ENCODE results near the gene APOA1.

GRCh38 chr11:116864531-116864930 lies 27.1 kb upstream of the APOA1 start:
- TF ChIP-seq POLR2A (IDR thresholded peaks at IDR 0.05; ENCODE audit: low read depth, low read length) (no peak), TAF1 (IDR thresholded peaks at IDR 0.05; ENCODE audit: borderline replicate concordance, low read depth, low read length) (no peak)

Data from GM12892 (cell line).